Measurements from ENCODE around the gene TMEM247.

- no peak for TF ChIP-seq CTCF (IDR thresholded peaks at IDR 0.05)
- TF ChIP-seq POLR2A (IDR thresholded peaks at IDR 0.05) = no peak
These were observed 31.3 kb downstream of the TMEM247 start for GRCh38 chr2:46510598-46511177.

Data from Peyer's patch (tissue), 4 donors.